Measurements from ENCODE around the gene LARP4.
"Not testable (repeated sequence)": the region's sequence is repeated elsewhere in the genome, so short reads cannot be mapped to it uniquely, and the experiment has no call there.

The LARP4 gene

GRCh38 chr12:50400638-50401499 lies at the start of gene LARP4:
TSS of gene LARP4 (plus strand) at chr12:50400885. CDS start at chr12:50401011, 126 bp downstream.
- DNase-seq: peak; percentile 83

GRCh38 chr12:50351120-50352043 lies 49.3 kb upstream of the LARP4 start:
- DNase-seq: no peak

- no peak for DNase-seq
Measured at GRCh38 chr12:50353404-50353803, 47.3 kb upstream of the LARP4 start.

GRCh38 chr12:50353869-50354593 lies 46.7 kb upstream of the LARP4 start:
- no peak for DNase-seq

GRCh38 chr12:50354908-50355307 lies 45.8 kb upstream of the LARP4 start:
- DNase-seq: no peak

- DNase-seq: no peak
Measured at GRCh38 chr12:50355365-50355764, 45.3 kb upstream of the LARP4 start.

GRCh38 chr12:50362671-50363070 lies 38.0 kb upstream of the LARP4 start:
- DNase-seq: no peak

- no peak for DNase-seq
Measured at GRCh38 chr12:50363141-50363540, 37.5 kb upstream of the LARP4 start.

- no peak for DNase-seq
Measured at GRCh38 chr12:50365709-50366406, 34.8 kb upstream of the LARP4 start.

- DNase-seq: not testable (repeated sequence)
Measured at GRCh38 chr12:50370672-50371071, 30.0 kb upstream of the LARP4 start.

- no peak for DNase-seq
Measured at GRCh38 chr12:50375802-50376201, 24.9 kb upstream of the LARP4 start.

GRCh38 chr12:50380761-50381325 lies 19.8 kb upstream of the LARP4 start:
- no peak for DNase-seq

- no peak for DNase-seq
Measured at GRCh38 chr12:50387487-50387886, 13.2 kb upstream of the LARP4 start.

GRCh38 chr12:50387972-50388478 lies 12.7 kb upstream of the LARP4 start:
- DNase-seq: no peak

GRCh38 chr12:50388793-50389192 lies 11.9 kb upstream of the LARP4 start:
- DNase-seq: not testable (repeated sequence)

- no peak for DNase-seq
Measured at GRCh38 chr12:50390316-50390741, 10.4 kb upstream of the LARP4 start.

- DNase-seq: no peak
Measured at GRCh38 chr12:50394469-50395029, 6.1 kb upstream of the LARP4 start.

GRCh38 chr12:50397117-50397650 lies 3.5 kb upstream of the LARP4 start:
- DNase-seq: no peak

GRCh38 chr12:50398931-50399330 lies 1.8 kb upstream of the LARP4 start:
- DNase-seq: no peak

GRCh38 chr12:50400104-50400637 lies 514 bp upstream of the LARP4 start:
- DNase-seq: no peak

All from activated CD4-positive, alpha-beta T cell treated with anti-CD3 and anti-CD28 coated beads, Interleukin-2, amount 50 U/mL, for 1 hour (primary cell).